ENCODE results near the gene TOMM20. TPM values are rescaled to one million over a fixed set of nuclear protein-coding genes. Genes with fewer than 3 reads are reported as not detected.

Gene TOMM20
- total and polyA plus RNA-seq, 9 of the 15 experiments (the other 6 are each of a cell fraction or from before 2014, with no cell fraction given) = 70.6 to 334 (median 159) TPM

DNA sequence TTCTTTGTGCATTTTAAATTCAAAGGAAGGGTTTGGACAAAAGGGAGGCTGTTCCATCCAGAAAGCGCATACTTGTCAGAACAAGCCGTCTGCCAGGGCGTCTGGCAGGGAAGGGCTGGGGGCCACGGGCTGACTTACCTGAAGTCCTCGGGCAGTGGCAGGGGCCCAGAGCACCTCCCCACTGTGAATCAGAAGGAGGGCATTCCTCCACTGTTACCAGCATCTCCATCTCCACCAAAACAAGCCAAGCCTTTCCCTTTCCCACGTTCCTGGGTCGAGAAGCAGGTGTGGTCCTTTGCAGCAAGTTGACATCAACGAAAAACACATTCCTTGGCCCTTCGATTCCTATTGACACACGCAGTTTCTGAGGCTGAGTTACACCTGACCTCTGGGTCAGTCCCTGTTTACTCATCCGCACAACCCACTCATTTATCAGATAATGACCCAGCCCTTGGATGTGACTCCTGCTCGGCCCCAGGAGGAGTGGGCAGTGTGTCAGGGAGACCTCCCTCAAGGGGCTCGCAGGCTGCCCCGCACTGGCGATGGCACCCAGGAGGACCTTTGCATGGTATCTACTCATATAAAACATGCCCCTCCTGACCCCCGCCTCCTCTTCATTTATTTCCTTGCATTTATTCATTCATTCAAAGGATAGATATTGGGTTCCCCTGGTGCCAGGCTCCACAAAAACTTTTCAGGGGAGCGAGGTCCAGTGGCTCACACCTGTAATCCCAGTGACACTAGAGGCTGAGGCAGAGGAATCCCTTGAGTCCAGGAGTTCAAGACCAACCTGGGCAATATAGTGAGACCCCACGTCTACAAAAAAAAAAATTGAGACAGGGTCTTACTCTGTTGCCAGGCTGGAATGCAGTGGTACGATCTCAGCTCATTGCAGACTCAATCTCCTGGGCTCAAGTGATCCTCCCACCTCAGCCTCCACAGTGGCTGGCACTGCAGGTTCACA lies 60.2 kb downstream of the TOMM20 start (continued):
- TF ChIP-seq ETV5 (CRISPR knock-in tag; IDR thresholded peaks at IDR 0.05; ENCODE audit: low read depth) = no peak

DNA sequence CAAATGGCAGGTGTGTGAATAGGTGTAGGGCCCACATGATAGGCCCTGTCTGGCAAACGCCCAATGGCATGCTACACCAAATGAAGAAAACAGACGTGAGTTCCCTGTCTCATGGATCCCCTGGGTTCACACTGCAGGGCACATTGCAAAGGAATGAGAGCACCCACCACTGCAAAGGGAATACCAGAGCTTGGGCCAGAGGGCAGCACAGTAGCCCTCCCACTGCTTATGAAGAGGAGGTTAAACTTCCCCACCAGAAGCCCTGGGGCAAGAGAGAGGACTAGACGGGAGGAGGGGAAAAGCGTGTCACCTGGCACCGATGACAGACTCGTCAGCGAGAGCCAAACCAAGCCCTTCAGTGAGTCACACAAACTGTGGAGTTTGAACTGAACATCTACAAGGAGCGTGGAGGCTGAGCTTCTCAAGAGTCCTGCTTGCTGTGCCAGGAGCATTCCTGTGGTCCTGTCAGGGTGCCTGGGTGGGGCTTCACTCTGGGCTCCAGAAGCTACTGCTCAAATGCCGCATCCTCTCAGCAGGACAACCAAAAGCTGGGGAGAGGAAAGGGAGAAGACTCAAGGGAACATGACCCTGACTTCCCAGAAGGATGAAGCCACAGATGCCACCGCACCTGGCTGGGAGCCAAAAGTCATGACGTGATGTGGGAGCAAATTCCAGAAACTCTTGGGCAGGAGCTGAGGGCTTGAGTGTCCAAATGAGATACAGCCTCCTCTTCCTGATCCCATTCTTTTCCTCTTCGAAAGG lies 61.1 kb downstream of the TOMM20 start:
- in situ Hi-C loops (cut with MboI) (no loop called here), intact Hi-C loops (cut with micrococcal nuclease) (no loop called here)
- TF ChIP-seq, protein P1, sequence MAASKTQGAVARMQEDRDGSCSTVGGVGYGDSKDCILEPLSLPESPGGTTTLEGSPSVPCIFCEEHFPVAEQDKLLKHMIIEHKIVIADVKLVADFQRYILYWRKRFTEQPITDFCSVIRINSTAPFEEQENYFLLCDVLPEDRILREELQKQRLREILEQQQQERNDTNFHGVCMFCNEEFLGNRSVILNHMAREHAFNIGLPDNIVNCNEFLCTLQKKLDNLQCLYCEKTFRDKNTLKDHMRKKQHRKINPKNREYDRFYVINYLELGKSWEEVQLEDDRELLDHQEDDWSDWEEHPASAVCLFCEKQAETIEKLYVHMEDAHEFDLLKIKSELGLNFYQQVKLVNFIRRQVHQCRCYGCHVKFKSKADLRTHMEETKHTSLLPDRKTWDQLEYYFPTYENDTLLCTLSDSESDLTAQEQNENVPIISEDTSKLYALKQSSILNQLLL (CRISPR knock-in tag; IDR thresholded peaks at IDR 0.05; ENCODE audit: borderline replicate concordance) = no peak
- TF ChIP-seq, protein P2, sequence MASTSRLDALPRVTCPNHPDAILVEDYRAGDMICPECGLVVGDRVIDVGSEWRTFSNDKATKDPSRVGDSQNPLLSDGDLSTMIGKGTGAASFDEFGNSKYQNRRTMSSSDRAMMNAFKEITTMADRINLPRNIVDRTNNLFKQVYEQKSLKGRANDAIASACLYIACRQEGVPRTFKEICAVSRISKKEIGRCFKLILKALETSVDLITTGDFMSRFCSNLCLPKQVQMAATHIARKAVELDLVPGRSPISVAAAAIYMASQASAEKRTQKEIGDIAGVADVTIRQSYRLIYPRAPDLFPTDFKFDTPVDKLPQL (IDR thresholded peaks at IDR 0.05; ENCODE audit: extremely low read depth, insufficient read length) = no peak
- TF ChIP-seq JUN (IDR thresholded peaks at IDR 0.05; ENCODE audit: borderline replicate concordance, low read depth, low read length) (peak; percentile 63; the same call in 1 of the 2 replicates), JUN (CRISPR knock-in tag; IDR thresholded peaks at IDR 0.05; ENCODE audit: borderline replicate concordance) (no peak), MEIS2 (IDR thresholded peaks at IDR 0.05; ENCODE audit: partially characterized antibody) (peak; percentile 68), SMARCE1 (IDR thresholded peaks at IDR 0.05) (peak; percentile 20; the same call in 1 of the 2 replicates), RAD21 (CRISPR knock-in tag; conservative IDR thresholded peaks at IDR 0.05 in 1 of 2, IDR thresholded peaks at IDR 0.05 in 1 of 2) (0 out of 4 replicates have a peak, but pooled peaks of 1 of the 2 experiments have one; percentile 11), HDAC1 (IDR thresholded peaks at IDR 0.05) (0 out of 4 replicates have a peak, but pooled peaks of 1 of the 2 experiments have one; percentile 5), ZKSCAN3 (CRISPR knock-in tag; IDR thresholded peaks at IDR 0.05) (no peak), GTF2E2 (tag; IDR thresholded peaks at IDR 0.05) (peak; percentile 48; the same call in 1 of the 2 replicates), ZNF175 (CRISPR knock-in tag; IDR thresholded peaks at IDR 0.05; ENCODE audit: low read depth) (0 out of 2 replicates have a peak, but pooled peaks have one; percentile 34), NFIC (IDR thresholded peaks at IDR 0.05) (peak; percentile 98)
- TF ChIP-seq, protein P3, sequence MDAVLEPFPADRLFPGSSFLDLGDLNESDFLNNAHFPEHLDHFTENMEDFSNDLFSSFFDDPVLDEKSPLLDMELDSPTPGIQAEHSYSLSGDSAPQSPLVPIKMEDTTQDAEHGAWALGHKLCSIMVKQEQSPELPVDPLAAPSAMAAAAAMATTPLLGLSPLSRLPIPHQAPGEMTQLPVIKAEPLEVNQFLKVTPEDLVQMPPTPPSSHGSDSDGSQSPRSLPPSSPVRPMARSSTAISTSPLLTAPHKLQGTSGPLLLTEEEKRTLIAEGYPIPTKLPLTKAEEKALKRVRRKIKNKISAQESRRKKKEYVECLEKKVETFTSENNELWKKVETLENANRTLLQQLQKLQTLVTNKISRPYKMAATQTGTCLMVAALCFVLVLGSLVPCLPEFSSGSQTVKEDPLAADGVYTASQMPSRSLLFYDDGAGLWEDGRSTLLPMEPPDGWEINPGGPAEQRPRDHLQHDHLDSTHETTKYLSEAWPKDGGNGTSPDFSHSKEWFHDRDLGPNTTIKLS (IDR thresholded peaks at IDR 0.05; ENCODE audit: borderline replicate concordance, low read depth) = no peak

More for the DNA sequence above, 61.1 kb downstream of the TOMM20 start:
- Histone ChIP-seq H3K27me3 (ENCODE audit: control insufficient read depth in 2 of 2, insufficient read depth in 2 of 2, low read length in 2 of 2) (peaks cover 2 to 6% of the 10 kb centered on the region in 2 experiments; a peak in 2 of 5 replicates), H3K4me1 (replicated peaks in 1 of 2; ENCODE audit: control insufficient read depth in 2 of 2, insufficient read depth in 2 of 2, low read length in 2 of 2) (peaks cover 17 to 22% of the 10 kb centered on the region in 2 experiments), H2AFZ (ENCODE audit: low read depth, low read length) (no peak overlapping the region), H3K79me2 (ENCODE audit: control insufficient read depth, insufficient read depth, low read length) (no peaks in the 10 kb centered on the region), H3K36me3 (ENCODE audit: control insufficient read depth, insufficient read depth, low read length) (no peaks in the 10 kb centered on the region), H3K4me3 (no peak overlapping the region), H4K20me1 (replicated peaks; ENCODE audit: control insufficient read depth, insufficient read depth, low read length) (no peaks in the 10 kb centered on the region), H3K9ac (ENCODE audit: insufficient read depth in 1 of 2, low read depth in 2 of 2, low read length in 2 of 2) (peak overlapping the region in 1 of 2 experiments; percentile 9; a peak in 1 of 4 replicates), H3K4me2 (ENCODE audit: insufficient read depth, low read length) (peak overlapping the region; percentile 33; the same call in 1 of the 2 replicates), H3K9me3 (replicated peaks; ENCODE audit: control insufficient read depth, insufficient read depth, low read depth, low read length) (no peaks in the 10 kb centered on the region), H3K9me1 (ENCODE audit: control insufficient read depth, insufficient read depth, low read length) (no peaks in the 10 kb centered on the region), H3K27ac (ENCODE audit: extremely low read depth, low read depth, low read length) (no peak overlapping the region)
- DNase-seq (ENCODE audit: extremely low read depth in 1 of 4, low spot score in 3 of 4) (peak in 1 of 4 experiments; percentile 63), FAIRE-seq (no peak), ATAC-seq (peak; percentile 29)
- WGBS (ENCODE audit: insufficient coverage, low coverage, missing lambda C conversion rate) = 18% methylated on average over 12 of the region's 12 CpGs
- BruUV-seq (replicated peaks) = no TSS peak
- CTCF ChIA-PET (ENCODE audit: low intra/inter-chr PET ratio) = no interaction called here
- POLR2A ChIA-PET = interaction anchor here (0.7 to 1.1 kb wide), 4 partner anchors 16 to 531 kb away, joined by 3 to 6 read pairs (median 3); no protein-coding TSS in a partner anchor
